Measurements from ENCODE around the gene PRTFDC1. TPM values are rescaled to one million over a fixed set of nuclear protein-coding genes. Genes with fewer than 3 reads are reported as not detected.

PRTFDC1 gene
- total and polyA plus RNA-seq, 2 of the 8 experiments (the other 6 are each of a cell fraction or from before 2014, with no cell fraction given), result 5.9 to 6.6 TPM

DNA sequence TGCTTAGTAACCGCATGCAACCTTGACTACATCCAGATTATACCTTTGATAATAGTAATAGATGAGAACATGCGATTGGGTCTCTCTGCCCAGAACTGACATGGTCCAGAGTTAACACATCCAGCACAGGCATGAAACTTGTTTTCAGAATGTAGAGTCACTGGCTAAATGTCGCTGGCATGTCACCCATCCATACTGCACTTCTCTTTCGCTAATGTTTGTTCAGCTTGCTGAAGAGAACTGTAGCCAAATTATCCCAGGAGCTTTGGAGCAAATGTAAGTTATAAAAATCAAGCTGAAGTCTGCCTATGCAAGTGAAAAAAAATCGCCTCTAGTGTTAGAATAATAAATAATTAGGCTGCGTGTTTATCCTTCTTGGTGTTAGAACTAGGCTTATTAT lies 98.2 kb downstream of the PRTFDC1 start (continued):
- TF ChIP-seq HDAC2 (IDR thresholded peaks at IDR 0.05; ENCODE audit: borderline replicate concordance in 1 of 2, low read depth in 2 of 2, low read length in 2 of 2), result no peak
- TF ChIP-seq NRF1 (IDR thresholded peaks at IDR 0.05; ENCODE audit: low read depth, low read length), result no peak
- TF ChIP-seq, protein P1, sequence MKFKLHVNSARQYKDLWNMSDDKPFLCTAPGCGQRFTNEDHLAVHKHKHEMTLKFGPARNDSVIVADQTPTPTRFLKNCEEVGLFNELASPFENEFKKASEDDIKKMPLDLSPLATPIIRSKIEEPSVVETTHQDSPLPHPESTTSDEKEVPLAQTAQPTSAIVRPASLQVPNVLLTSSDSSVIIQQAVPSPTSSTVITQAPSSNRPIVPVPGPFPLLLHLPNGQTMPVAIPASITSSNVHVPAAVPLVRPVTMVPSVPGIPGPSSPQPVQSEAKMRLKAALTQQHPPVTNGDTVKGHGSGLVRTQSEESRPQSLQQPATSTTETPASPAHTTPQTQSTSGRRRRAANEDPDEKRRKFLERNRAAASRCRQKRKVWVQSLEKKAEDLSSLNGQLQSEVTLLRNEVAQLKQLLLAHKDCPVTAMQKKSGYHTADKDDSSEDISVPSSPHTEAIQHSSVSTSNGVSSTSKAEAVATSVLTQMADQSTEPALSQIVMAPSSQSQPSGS (IDR thresholded peaks at IDR 0.05; ENCODE audit: low read length), result no peak
- no peak for TF ChIP-seq BACH1 (IDR thresholded peaks at IDR 0.05; ENCODE audit: low read length)
- TF ChIP-seq, protein P2, sequence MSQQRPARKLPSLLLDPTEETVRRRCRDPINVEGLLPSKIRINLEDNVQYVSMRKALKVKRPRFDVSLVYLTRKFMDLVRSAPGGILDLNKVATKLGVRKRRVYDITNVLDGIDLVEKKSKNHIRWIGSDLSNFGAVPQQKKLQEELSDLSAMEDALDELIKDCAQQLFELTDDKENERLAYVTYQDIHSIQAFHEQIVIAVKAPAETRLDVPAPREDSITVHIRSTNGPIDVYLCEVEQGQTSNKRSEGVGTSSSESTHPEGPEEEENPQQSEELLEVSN (IDR thresholded peaks at IDR 0.05), result no peak
- no peak for TF ChIP-seq BRCA1 (IDR thresholded peaks at IDR 0.05; ENCODE audit: low read depth, low read length)

All from H1 (cell line).